DOHH2 (cell line): ENCODE data around the gene EPN2.

Source experiments
- H3F3A ChIP-seq: fragments of 200-600 bp; sonication (generic), shearing (Covaris generic); 2 replicates; pipeline ENCODE4 v1.6.0; 2016; ENCODE audit warnings: antibody characterized with exemption, mild to moderate bottlenecking; ENCODE audit not compliant: control insufficient read depth, insufficient read depth
- H3K27ac ChIP-seq: fragments of 200-600 bp; sonication (generic); 2 replicates; pipeline ENCODE4 v1.5.1; 2014; ENCODE audit warnings: low read depth, mild to moderate bottlenecking, low read length, moderate library complexity
- H3K27me3 ChIP-seq: fragments of 200-600 bp; sonication (generic); 2 replicates; pipeline ENCODE4 v1.6.1; 2014; ENCODE audit warnings: mild to moderate bottlenecking, low read length, mixed read lengths; ENCODE audit not compliant: control insufficient read depth
- H3K36me3 ChIP-seq: fragments of 200-600 bp; sonication (generic); 2 replicates; pipeline ENCODE4 v1.6.1; 2014; ENCODE audit warnings: mild to moderate bottlenecking, low read length, moderate library complexity, mixed read lengths; ENCODE audit not compliant: control insufficient read depth
- H3K4me1 ChIP-seq: fragments of 200-600 bp; sonication (generic); 2 replicates; pipeline ENCODE4 v1.6.1; 2014; ENCODE audit warnings: mild to moderate bottlenecking, low read length, mixed read lengths; ENCODE audit not compliant: control insufficient read depth
- H3K4me2 ChIP-seq: fragments of 200-600 bp; sonication (generic); 2 replicates; pipeline ENCODE4 v1.6.0; 2014; ENCODE audit warnings: mild to moderate bottlenecking, low read length, moderate library complexity
- H3K4me3 ChIP-seq: fragments of 200-600 bp; sonication (generic); 2 replicates; pipeline ENCODE4 v1.5.1; 2014; ENCODE audit warnings: mild to moderate bottlenecking, low read length, mixed read lengths
- H3K79me2 ChIP-seq: fragments of 200-600 bp; sonication (generic); 2 replicates; pipeline ENCODE4 v1.6.1; 2014; ENCODE audit warnings: mild to moderate bottlenecking, low read length, mixed read lengths; ENCODE audit not compliant: control insufficient read depth
- H3K9me2 ChIP-seq: fragments of 200-600 bp; sonication (generic); replicated peaks from 2 replicates; pipeline ENCODE4 v1.6.1; 2014; ENCODE audit warnings: mild to moderate bottlenecking, low read length, mixed read lengths; ENCODE audit not compliant: control insufficient read depth
- H3K9me3 ChIP-seq: fragments of 200-600 bp; sonication (generic); 2 replicates; pipeline ENCODE4 v1.6.1; 2014; ENCODE audit warnings: antibody characterized with exemption, low read length, mixed read lengths; ENCODE audit not compliant: control insufficient read depth, insufficient read depth
- H4K20me1 ChIP-seq: fragments of 200-600 bp; sonication (generic); 2 replicates; pipeline ENCODE4 v1.6.0; 2014; ENCODE audit warnings: low read depth, mild to moderate bottlenecking, antibody characterized with exemption, low read length, moderate library complexity; ENCODE audit not compliant: control insufficient read depth, insufficient read depth
- EZH2phosphoT487 ChIP-seq: fragments of 200-600 bp; sonication (generic); IDR thresholded peaks from 2 replicates; pipeline ENCODE4 v1.6.1; 2017; ENCODE audit warnings: borderline replicate concordance, mild to moderate bottlenecking, antibody characterized with exemption, low read length, moderate library complexity, mixed read lengths
- TF ChIP-seq, protein P1 (sequence below): fragments of 200-600 bp; sonication (generic); IDR thresholded peaks from one replicate; pipeline ENCODE4 v1.5.1; 2014; ENCODE audit warnings: antibody characterized with exemption, mild to moderate bottlenecking, low read depth, low read length; ENCODE audit not compliant: poor library complexity, severe bottlenecking

The EPN2 gene

DNA sequence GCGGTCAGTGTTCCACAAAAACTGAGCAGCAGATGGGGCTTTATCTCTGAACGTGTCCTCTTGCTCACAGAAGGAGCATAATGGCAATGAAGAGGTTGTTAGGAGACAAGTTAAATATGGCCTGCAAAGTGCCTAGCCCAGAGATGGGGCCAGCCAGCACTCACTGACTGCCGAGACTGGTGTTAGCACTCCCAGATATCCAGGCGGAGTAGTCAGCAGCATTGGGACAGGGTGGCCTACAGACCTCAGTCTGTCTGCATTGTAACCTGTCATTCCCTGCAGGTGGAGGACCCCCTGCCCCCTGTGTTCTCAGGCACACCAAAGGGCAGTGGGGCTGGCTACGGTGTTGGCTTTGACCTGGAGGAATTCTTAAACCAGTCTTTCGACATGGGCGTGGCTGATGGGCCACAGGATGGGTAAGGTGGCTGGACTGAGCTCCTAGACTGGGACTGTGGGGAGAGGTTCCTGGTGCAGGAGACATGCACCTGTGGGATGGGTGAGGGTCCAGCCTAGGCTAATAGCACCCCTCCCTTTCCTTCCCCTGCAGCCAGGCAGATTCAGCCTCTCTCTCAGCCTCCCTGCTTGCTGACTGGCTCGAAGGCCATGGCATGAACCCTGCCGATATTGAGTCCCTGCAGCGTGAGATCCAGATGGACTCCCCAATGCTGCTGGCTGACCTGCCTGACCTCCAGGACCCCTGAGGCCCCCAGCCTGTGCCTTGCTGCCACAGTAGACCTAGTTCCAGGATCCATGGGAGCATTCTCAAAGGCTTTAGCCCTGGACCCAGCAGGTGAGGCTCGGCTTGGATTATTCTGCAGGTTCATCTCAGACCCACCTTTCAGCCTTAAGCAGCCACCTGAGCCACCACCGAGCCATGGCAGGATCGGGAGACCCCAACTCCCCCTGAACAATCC lies 145.6 kb downstream of the EPN2 start:
- Histone ChIP-seq H3K4me2 (no peak overlapping the region), H4K20me1 (no peaks in the 10 kb centered on the region), H3K27me3 (no peaks in the 10 kb centered on the region), H3K9me3 (no peaks in the 10 kb centered on the region), H3K4me3 (no peak overlapping the region), H3F3A (no peaks in the 10 kb centered on the region), H3K4me1 (peaks cover 8% of the 10 kb centered on the region; the same call in 1 of the 2 replicates), H3K9me2 (no peaks in the 10 kb centered on the region), H3K27ac (no peak overlapping the region), H3K36me3 (peaks cover 30% of the 10 kb centered on the region), H3K79me2 (peaks cover 7% of the 10 kb centered on the region)
- TF ChIP-seq EZH2phosphoT487: no peak
- TF ChIP-seq, protein P1, sequence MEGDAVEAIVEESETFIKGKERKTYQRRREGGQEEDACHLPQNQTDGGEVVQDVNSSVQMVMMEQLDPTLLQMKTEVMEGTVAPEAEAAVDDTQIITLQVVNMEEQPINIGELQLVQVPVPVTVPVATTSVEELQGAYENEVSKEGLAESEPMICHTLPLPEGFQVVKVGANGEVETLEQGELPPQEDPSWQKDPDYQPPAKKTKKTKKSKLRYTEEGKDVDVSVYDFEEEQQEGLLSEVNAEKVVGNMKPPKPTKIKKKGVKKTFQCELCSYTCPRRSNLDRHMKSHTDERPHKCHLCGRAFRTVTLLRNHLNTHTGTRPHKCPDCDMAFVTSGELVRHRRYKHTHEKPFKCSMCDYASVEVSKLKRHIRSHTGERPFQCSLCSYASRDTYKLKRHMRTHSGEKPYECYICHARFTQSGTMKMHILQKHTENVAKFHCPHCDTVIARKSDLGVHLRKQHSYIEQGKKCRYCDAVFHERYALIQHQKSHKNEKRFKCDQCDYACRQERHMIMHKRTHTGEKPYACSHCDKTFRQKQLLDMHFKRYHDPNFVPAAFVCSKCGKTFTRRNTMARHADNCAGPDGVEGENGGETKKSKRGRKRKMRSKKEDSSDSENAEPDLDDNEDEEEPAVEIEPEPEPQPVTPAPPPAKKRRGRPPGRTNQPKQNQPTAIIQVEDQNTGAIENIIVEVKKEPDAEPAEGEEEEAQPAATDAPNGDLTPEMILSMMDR: no peak

DNA sequence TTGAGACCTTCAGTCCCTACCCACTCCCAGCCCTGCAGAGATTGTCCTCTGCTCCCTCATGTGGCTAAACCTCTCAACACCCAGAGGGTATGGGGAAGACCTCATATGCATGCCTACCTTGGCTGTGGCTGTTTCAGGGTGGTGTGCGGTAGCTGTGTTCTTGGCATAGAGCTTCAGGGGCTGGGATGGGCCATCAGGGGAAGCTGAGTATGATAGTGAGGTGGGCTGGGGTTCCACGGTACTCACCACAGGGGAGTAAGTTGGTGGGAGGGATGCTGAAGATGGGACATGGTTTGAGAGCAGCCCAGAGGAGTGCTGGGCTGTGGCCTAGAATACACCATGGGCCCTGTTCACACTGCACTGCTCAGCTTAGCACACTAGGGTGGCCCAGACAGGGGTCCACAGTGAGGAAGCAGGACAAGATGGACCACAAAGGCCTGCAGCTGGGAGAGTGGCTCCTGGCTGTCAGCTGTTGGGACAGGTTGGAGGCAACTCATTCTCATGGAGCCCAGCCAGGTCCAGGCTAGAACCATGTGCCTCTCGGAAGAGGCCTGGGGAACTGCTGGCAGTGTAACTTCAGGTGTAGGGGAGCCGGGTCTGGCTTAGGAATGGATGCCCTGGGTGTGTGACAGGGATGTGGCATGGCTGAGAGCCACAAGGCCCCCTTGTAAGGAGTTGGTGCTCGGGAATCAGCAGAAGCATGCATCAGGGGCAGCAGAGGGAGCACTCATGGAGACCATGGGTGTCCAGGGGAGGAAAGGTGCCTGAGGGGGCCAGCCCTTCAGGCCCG lies 146.7 kb downstream of the EPN2 start:
- Histone ChIP-seq H3K27ac (no peak overlapping the region), H3K4me2 (no peak overlapping the region), H3K4me3 (no peak overlapping the region), H3K4me1 (peaks cover 6% of the 10 kb centered on the region; the same call in 1 of the 2 replicates), H3K79me2 (peaks cover 2% of the 10 kb centered on the region), H3K36me3 (peaks cover 30% of the 10 kb centered on the region), H3K9me2 (no peaks in the 10 kb centered on the region), H3F3A (no peaks in the 10 kb centered on the region), H3K27me3 (0 out of 2 replicates have a peak, but pooled peaks cover 2% of the 10 kb centered on the region), H4K20me1 (no peaks in the 10 kb centered on the region), H3K9me3 (no peaks in the 10 kb centered on the region)
- TF ChIP-seq, protein P1: no peak

DNA sequence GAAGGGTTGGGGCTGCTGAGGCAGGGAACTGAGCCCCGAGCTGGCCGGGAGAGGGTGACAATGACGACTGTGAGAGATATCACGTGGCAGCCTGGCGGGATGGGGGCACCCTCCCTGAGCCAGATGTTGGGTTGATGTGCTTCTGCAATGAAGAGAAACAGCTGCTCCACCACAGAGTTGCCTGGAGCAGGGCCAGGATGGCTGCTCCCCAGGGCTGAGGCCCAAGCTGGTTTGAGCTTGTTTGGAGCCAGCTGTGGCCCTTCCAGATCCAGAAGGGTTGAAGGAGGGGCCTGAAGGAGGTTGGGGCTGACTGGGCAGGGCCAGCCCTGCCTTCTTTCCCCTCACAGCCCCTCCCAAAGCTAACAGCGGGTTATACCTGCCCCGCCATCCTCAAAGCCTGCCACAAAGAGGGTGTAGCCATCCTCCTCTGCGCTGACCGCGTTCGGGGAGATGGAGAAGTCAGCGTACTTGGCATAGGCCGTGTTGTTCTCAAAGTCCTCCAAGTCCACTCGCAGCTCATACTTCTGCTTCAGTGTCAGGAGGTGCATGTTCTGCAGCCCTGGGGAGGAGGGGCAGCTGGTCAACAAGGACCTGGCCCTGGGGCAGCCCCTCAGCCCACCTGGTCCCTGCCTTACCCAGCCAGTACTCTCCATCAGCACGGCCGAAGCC lies 147.7 kb downstream of the EPN2 start:
- Histone ChIP-seq H3K79me2 (no peaks in the 10 kb centered on the region), H3K9me2 (no peaks in the 10 kb centered on the region), H4K20me1 (no peaks in the 10 kb centered on the region), H3K9me3 (no peaks in the 10 kb centered on the region), H3K27ac (no peak overlapping the region), H3F3A (no peaks in the 10 kb centered on the region), H3K36me3 (peaks cover 25% of the 10 kb centered on the region), H3K4me1 (0 out of 2 replicates have a peak, but pooled peaks cover 3% of the 10 kb centered on the region), H3K27me3 (peaks cover 8% of the 10 kb centered on the region; the same call in 1 of the 2 replicates), H3K4me2 (no peak overlapping the region), H3K4me3 (no peak overlapping the region)
- TF ChIP-seq EZH2phosphoT487: no peak
- TF ChIP-seq, protein P1: no peak
